ENCODE results near the gene SLC1A2.

DNA sequence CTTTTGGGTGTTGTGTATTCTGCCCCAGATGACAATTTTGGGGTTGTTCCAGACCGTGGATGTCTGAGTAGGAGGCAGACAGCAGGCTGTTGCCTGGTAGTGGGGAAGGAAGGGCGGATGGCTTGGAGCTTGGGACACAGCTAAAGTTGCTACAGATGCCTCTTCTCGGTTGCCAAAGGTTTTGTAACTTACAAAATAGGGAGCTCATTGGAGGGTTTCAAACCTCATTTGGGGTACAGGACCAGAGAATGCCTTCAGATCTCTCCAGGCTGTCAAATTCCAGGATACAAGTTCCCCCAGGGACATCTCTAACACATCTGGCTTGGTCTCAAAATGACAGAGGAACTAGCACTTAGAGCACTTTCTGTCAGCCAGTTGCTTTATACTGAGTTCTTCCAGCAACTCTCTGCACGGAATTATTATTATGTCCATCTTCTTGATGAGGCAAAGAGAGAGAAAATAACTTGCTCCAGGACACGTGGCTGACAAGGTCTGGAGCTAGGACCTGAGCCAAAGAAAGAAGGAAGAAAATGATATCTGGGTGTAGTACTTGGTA lies 56.0 kb downstream of the SLC1A2 start:
- TF ChIP-seq POLR2A (IDR thresholded peaks at IDR 0.05): no peak
- TF ChIP-seq, protein P1, sequence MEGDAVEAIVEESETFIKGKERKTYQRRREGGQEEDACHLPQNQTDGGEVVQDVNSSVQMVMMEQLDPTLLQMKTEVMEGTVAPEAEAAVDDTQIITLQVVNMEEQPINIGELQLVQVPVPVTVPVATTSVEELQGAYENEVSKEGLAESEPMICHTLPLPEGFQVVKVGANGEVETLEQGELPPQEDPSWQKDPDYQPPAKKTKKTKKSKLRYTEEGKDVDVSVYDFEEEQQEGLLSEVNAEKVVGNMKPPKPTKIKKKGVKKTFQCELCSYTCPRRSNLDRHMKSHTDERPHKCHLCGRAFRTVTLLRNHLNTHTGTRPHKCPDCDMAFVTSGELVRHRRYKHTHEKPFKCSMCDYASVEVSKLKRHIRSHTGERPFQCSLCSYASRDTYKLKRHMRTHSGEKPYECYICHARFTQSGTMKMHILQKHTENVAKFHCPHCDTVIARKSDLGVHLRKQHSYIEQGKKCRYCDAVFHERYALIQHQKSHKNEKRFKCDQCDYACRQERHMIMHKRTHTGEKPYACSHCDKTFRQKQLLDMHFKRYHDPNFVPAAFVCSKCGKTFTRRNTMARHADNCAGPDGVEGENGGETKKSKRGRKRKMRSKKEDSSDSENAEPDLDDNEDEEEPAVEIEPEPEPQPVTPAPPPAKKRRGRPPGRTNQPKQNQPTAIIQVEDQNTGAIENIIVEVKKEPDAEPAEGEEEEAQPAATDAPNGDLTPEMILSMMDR (IDR thresholded peaks at IDR 0.05): no peak

Data from heart left ventricle (tissue), 13 donors.